Measurements from ENCODE around the gene GATA1.

The GATA1 gene

GRCh38 chrX:48785186-48785539, 1.2 kb upstream of the GATA1 start:
- DNase-seq (ENCODE audit: low spot score) = no peak

- DNase-seq (ENCODE audit: low spot score) = no peak
Observed at GRCh38 chrX:48785540-48786214, 713 bp upstream of the GATA1 start.

- DNase-seq (ENCODE audit: low spot score) = no peak
Observed at GRCh38 chrX:48786825-48787504, 575 bp downstream of the GATA1 start.

- no peak for DNase-seq (ENCODE audit: low spot score)
Observed at GRCh38 chrX:48787505-48788443, 1.4 kb downstream of the GATA1 start.

GRCh38 chrX:48789366-48790220, 3.2 kb downstream of the GATA1 start:
- DNase-seq (ENCODE audit: low spot score) = no peak

- DNase-seq (ENCODE audit: low spot score) = no peak
Observed at GRCh38 chrX:48790477-48790876, 4.1 kb downstream of the GATA1 start.

- DNase-seq (ENCODE audit: low spot score) = no peak
Observed at GRCh38 chrX:48791063-48791820, 4.9 kb downstream of the GATA1 start.

- no peak for DNase-seq (ENCODE audit: low spot score)
Observed at GRCh38 chrX:48792219-48792618, 5.8 kb downstream of the GATA1 start.

GRCh38 chrX:48793935-48794334, 7.5 kb downstream of the GATA1 start:
- DNase-seq (ENCODE audit: low spot score) = no peak

- DNase-seq (ENCODE audit: low spot score) = no peak
Observed at GRCh38 chrX:48794340-48794910, 8.0 kb downstream of the GATA1 start.

- peak; percentile 58 for DNase-seq (ENCODE audit: low spot score)
Observed at GRCh38 chrX:48794911-48795515, 8.6 kb downstream of the GATA1 start.

- no peak for DNase-seq (ENCODE audit: low spot score)
Observed at GRCh38 chrX:48798318-48798717, 11.9 kb downstream of the GATA1 start.

- no peak for DNase-seq (ENCODE audit: low spot score)
Observed at GRCh38 chrX:48800574-48801279, 14.3 kb downstream of the GATA1 start.

GRCh38 chrX:48801280-48802088, 15.1 kb downstream of the GATA1 start, which contains the start of gene HDAC6:
Gene HDAC6 (plus strand): TSS chrX:48802067. CDS start chrX:48802693, 626 bp downstream.
- DNase-seq (ENCODE audit: low spot score) = peak; percentile 93

GRCh38 chrX:48802089-48802904, 15.9 kb downstream of the GATA1 start:
- DNase-seq (ENCODE audit: low spot score) = peak; percentile 65

- DNase-seq (ENCODE audit: low spot score) = no peak
Observed at GRCh38 chrX:48802905-48803200, 16.5 kb downstream of the GATA1 start.

GRCh38 chrX:48806081-48806480, 19.7 kb downstream of the GATA1 start:
- no peak for DNase-seq (ENCODE audit: low spot score)

- DNase-seq (ENCODE audit: low spot score) = no peak
Observed at GRCh38 chrX:48813644-48814043, 27.3 kb downstream of the GATA1 start.
